Activated T-cell treated with anti-CD3 and anti-CD28 coated beads for 24 hours (primary cell): ENCODE measurements around the gene CCNB3.
"Not testable (repeated sequence)": the region's sequence is repeated elsewhere in the genome, so short reads cannot be mapped to it uniquely, and the experiment has no call there.

ENCODE experiments used
- DNase-seq: peaks from one replicate; pipeline ENCODE4 v3.0.0-alpha.2; 2020; ENCODE audit warnings: low read depth

Gene CCNB3, protein sequence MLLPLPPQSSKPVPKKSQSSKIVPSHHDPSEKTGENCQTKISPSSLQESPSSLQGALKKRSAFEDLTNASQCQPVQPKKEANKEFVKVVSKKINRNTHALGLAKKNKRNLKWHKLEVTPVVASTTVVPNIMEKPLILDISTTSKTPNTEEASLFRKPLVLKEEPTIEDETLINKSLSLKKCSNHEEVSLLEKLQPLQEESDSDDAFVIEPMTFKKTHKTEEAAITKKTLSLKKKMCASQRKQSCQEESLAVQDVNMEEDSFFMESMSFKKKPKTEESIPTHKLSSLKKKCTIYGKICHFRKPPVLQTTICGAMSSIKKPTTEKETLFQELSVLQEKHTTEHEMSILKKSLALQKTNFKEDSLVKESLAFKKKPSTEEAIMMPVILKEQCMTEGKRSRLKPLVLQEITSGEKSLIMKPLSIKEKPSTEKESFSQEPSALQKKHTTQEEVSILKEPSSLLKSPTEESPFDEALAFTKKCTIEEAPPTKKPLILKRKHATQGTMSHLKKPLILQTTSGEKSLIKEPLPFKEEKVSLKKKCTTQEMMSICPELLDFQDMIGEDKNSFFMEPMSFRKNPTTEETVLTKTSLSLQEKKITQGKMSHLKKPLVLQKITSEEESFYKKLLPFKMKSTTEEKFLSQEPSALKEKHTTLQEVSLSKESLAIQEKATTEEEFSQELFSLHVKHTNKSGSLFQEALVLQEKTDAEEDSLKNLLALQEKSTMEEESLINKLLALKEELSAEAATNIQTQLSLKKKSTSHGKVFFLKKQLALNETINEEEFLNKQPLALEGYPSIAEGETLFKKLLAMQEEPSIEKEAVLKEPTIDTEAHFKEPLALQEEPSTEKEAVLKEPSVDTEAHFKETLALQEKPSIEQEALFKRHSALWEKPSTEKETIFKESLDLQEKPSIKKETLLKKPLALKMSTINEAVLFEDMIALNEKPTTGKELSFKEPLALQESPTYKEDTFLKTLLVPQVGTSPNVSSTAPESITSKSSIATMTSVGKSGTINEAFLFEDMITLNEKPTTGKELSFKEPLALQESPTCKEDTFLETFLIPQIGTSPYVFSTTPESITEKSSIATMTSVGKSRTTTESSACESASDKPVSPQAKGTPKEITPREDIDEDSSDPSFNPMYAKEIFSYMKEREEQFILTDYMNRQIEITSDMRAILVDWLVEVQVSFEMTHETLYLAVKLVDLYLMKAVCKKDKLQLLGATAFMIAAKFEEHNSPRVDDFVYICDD (N-terminal part only)

DNA sequence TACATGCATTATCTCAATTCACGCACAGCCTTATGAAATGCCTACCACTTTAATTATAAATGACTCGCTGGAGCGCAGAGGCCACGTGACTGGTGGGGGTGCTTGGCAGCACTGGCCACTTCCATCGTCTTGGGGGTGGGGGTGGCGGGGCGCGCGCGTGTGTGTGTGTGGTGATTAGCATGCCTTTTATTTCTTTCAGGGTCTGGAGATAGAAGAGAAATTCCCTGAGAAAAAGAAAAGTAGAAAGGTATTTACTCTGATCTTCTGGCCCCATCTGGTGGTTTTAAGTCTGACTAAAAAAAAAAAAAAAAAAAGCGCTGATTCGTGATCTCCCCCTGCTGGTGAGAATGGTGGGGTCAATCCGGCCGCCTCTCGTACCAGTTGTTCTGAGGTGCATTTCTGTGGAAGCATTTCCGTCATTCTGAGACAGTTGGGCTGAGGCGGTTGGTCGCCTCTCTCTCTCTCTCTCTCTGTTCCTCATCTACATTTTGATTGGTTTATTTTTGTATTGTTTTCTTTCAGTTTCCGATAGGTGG is at the start of gene CCNB3:
CCNB3 (plus strand) TSS at position 402 of the 536 bp plus-strand sequence. CDS start 80,399 bp downstream, outside the sequence.
- peak; percentile 42 for DNase-seq

DNA sequence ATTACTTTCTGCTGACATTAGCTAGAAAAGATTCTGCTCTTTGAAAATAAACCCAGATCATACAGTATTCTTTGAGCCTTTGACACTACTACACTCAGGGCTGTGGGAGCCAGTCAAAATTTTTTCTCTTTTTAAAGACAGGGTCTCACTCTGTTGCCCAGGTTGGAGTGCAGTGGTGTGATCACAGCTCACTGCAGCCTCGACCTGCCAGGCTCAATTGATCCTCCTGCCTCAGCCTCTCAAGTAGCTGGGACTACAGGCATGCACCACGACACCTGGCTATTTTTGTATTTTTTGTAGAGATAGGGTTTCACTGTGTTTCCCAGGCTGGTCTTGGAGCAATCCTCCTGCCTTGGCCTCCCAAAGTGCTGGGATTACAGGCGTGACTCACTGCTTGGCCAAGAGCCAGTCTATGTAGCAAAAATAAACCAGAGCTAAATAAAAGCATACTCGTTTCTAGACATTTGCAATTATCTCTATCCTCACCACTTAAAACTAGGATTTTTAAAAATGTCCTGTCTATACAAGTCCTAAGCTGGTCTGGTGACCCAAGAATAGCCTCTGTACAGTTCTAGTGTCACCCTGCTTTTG is 46.9 kb upstream of the CCNB3 start:
- DNase-seq, result no peak

DNA sequence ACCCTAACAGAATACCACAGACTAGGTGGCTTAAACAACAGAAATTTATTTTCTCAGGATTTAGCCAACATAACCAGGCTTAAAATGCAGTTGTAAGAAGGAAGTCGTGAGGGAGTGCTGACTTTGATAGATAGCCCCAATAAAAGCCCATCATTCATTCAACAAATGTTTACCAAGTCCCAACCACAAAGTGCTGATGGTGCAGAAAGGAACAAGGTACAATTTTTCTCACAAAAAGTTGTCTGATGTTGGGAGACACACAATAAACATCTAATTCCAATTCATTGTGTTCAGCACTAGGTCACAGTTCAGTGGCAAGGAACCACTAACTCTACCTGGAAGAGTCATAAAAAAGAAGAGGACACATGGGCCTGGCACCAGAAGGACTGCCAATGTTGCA is 46.0 kb upstream of the CCNB3 start:
- DNase-seq, result no peak

DNA sequence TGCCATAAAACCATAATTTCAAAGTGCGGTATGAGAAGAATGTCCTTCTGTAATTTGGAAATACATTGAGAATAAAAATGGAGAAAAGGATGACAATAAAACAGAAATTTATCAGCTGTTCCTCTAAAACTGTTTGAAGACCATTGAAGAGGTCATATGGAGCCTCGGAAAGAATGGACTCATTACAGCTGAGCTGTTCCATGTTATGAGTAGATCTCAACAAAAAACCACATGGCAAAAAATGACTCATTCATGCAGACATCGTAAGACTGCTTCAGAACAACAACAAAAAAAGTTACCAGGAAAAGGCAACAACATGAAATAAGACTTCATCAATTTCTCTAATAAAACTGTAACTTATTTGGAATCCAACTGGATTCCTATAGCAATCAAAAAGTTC is 43.4 kb upstream of the CCNB3 start:
- no peak for DNase-seq

DNA sequence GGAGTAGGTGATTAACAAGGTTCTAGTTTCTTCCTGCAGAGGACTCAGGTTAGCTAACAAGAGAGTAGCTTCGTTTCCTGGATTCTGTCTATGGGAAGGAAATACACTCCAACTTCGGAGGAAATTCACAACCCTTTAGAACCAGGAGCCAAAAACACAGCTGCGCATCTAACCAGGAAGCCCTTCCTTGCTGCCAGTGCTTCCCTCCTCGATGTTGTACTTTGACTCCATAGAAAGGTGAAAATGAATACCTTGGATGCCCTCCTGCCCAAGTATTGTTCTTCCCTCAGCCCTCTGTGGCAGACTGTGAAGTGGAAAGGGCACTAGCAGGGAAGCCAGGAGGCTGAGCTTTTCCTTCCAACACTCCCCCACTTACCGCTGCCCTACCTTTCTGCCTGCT is 38.8 kb upstream of the CCNB3 start:
- DNase-seq, result no peak

DNA sequence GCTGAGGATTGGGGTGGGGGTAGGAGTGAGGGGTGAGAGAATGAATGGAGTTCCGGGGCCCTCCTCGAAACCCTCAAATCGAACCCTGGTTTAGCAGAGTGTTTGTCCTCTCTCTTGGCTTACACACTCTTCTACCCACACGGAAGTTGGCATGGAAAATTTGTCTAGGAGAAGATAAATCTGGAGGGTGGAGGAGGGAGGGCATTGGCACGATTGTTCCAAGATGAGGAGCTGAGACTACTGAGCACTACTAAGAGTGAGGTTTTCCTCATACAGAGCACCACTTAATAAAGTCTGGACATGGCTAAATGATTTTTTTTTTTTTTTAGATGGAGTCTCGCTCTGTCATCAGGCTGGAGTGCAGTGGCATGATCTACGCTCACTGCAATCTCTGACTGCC is 37.2 kb upstream of the CCNB3 start:
- no peak for DNase-seq

DNA sequence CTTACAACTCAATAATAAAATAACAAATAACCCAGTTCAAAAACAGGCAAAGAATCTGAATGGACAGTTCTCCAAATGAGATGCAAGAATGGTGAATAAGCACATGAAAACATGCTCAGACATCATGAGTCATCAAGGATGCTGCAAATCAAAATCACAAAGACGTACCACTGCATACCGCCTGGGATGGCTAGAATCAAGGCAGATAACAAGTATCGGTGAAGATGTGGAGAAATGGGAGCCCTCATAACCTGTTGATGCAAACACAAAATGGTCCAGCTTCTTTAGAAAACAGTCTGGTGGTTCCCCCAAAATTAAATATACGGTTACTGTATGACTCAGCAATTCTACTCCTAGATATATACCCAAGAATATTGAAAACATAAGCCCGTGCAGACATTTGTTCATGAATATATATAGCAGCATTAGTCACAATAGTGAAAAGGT is 36.3 kb upstream of the CCNB3 start:
- no peak for DNase-seq

DNA sequence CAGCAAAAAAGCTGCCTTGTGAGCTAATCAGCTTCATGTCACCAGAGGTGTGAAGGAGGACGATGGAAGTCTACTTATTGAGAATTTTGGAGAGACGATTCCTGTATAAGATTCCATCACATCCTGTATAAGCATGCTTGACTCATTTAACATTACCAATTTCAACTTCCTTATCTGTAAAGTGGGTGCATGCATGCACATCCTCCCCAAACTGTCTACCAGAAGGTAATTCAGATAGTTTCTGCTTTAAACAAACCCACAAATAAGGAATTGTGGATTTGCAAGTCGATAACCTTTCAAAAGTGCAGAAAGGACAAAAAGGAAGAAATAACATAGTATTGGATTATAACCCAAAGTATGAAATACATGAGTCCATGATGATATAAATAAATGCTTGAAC is 34.8 kb upstream of the CCNB3 start:
- no peak for DNase-seq

DNA sequence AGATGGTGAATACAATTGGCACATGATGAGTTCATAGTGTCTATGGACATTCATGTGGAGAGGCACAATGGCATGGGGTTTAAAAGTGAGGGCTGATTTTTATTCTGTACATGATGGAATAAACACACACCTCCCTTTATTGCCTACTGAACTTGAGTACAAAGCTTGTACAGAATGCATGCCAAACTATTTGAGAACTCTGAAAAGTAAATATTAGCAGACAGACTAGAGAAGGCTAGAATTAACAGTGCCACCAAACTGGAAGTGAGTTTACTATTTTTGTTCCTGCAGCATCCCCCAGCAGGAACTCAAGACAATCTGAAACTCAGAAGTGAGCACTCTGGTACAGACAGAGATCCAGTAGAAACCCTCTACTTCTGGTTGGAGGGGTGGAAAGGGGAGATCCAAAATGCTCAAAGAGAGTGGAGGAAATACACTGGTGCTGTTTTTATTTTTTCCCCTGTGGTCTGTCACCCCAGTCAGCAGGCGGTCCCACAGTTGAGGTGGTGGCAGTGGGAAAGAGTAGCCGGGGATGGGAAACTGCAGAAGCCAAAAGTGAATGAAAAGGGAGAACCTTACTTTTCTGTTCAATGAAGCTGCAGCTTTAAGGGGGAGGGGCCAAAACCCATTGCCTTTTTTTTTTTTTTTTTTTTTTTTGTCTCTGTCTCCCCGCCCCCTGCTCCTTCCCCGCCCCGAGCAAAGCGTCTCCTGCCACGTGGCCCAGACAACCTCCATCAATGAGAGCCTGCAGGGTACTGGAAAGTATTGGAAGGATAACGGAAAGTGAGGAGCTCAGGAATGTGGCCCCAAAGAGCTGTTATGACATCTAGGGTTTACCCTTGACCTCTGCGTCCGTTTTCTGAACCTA is 24.3 kb upstream of the CCNB3 start:
- DNase-seq, result no peak

DNA sequence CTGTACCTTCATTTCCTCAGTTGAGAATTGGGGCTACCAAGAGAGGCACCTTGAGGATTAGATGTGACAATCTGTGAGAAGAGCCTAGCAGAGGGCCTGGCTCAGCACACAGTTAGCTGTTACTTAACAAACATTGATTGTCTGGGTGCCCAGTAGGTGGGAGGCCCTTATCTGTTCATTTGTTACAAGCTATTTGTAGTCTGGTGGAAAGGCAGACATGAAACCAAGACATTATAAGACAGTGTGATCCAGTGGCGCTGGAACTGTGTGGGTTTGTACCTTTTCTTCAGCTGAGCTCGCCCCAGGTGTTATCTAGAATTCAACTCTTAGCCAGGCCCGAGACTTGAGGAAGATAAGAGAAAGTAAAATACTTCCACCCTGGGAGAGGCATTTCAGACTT is 20.7 kb upstream of the CCNB3 start:
- DNase-seq, result no peak

DNA sequence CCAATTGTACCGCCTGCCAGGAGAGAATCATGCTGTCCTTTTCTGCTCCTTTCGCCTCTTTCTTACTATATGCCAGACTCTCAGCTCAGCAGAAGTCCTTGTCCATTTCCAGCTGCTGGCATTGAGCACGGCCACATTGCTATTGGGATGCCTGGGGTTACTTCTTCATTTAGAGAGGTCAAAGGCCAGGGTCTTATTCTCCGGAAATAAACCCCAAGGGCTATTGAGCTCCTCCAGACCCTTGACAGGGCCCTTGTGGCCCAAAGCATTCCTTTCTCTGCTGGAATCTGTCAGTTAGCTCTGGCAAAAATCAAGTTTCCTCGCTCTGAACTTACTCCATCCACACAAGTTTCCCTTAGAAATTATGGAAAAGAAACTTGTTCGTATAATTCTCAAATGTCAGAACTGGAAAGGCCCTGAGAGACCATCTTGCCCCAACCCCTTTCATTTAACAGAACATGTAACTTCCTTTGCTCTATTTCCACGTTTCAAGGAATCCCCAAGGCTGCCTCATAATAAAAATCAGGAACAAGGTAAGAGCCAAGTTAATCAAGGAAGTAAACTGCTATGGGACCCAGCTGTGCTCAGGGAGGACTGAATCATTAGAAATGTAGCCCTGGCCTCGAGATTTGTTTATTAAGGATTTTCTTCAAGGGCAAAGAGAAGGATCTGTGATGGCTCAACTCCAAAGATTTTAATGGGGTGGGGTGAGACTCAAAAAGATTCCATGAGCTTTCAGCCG is 15.5 kb upstream of the CCNB3 start:
- DNase-seq, result no peak

DNA sequence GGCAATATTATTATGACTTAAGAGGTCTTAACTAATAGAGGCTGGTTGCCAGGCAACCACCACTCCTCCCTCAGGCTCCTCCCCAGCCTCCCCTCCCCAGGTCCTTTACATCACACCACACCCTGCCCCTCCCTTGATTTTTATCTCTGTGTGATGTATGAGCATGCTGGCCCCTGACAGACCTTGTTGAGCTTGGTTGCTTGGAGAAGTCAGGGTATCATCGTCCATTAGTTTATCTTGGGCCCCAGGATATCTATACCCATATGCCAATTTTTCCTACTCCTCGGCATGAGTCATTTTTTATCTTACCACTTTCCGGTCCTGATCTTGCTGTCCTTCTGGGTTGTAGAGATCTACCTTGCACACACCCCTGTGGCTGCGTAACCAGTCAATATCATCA is 6.2 kb upstream of the CCNB3 start:
- DNase-seq, result no peak

DNA sequence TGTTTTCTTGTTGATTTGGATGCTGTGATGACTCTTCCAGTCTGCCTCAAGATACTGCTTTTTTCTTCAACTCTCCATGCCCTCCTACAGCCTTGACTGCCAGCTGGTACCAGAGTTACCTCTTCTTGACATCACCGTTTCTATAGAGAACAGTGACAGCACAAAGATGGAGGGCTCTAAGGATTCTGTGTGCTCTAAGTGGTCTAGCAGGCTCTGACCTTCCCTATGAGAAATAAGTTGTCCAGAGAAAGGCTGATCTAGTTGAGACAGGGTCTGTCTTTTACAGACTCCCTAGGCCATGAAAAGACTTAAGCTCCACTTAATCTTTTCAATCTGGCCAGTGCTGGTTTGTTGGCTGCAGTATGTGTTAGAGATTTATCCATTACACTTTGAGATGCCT is 3.7 kb upstream of the CCNB3 start, which contains the start of gene AKAP4:
AKAP4 (minus strand) TSS at position 101 of the 400 bp plus-strand sequence. CDS start 118 bp downstream, outside the sequence.
- no peak for DNase-seq

DNA sequence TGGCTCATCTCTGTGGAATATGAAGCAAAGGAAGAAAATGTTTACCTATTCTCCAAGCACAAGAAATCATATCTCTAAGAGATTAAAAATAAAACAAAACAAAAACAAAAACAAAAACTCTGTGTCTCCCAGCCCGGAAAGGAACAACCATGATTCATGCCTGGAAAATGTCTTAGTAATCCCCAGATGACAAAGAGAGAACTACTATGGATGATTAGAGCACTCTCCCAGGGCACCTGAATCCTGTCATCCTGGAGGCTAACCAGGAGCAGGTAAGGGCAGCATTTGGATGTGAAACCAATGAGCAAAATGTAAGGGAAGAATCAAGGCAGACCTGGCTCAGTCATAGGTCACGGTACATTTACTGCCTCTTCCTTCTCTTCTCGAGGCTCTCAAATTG is 2.0 kb upstream of the CCNB3 start:
- DNase-seq, result no peak

DNA sequence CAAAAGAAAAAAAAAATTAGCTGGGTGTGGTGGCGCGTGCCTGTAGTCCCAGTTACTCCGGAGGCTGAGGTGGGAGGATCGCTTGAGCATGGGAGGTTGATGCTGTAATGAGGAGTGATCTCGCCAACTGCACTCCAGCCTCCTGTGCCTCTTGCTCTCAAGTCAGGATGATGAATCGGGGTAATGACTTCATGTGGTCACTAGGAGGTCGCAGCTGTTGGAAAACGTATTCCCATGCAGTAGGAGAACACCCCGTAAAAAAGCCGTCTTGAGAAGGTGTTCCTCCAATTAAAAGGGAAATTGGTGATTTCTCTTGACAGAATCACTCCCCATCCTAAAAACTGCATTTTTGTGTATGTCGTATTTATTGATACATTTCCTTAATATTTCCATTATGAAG is 2.2 kb downstream of the CCNB3 start:
- no peak for DNase-seq

DNA sequence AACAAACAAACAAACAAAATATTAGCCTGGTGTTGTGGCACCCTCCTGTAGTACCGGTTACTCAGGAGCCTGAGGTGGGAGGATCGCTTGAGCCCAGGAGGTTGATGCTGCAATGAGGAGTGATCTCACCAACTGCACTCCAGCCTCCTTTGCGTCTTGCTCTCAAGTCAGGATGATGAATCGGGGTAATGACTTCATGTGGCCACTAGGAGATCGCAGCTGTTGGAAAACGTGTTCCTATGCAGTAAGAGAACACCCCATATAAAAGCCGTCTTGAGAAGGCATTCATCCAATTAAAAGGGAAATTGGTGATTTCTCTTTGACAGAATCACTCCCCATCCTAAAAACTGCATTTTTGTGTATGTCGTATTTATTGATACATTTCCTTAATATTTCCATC is 6.9 kb downstream of the CCNB3 start:
- no peak for DNase-seq

DNA sequence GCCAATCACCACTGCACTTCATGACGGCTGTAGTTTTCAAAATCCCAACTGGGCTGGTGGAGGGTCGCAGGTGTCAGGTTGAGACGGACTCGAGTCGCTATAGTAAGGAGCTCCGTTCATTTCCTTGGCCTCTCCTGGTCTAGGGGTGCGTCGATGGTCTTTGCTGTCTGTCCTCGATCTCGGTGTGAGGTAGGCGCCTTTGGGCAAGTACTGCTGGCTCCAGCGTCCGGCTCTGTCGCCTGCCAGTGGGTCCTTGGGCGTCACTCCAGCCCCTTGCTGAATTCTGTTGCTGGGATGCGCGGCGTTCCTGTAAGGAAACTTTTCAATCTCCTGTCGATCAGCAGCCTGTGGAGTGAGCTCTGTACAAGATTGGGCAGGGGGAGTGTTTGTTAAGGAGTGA is 76.7 kb downstream of the CCNB3 start:
- DNase-seq, result no peak

DNA sequence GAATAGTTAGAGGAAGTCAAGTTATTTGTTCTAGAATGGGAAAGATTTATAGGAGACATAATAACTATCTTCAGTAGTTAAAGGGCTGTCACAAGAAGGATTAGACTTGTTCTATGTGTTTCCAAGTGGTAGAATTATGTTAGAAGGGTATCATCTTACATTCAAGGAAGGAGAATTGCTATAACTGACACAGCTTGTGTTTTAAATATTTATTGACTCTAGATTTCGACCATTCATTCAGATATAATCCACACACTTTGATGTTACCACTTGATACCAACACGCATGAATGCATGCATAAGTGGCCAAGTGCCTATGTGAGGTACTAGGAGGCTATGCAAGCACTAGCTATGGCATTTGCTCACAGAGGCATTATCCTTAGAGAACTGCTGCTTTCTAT is 122.7 kb downstream of the CCNB3 start:
- no peak for DNase-seq

DNA sequence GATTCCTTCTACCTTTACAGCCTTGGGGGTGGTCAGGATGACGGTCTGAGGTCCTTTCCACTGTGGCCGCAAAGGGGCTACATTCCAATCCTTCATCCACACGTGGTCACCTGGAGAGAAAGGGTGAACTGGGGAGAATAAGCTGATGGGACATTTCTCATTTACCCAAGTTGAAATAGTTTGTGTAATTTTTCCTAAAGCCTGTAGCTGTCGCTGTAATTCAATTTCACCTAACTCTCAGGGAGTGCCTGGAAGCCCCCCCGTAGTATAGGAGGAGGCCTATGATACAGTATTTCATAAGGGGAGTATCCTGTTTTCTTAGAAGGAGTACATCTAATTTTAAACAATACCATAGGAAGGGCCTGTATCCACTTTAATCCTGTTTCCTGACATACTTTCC is 128.1 kb downstream of the CCNB3 start:
- not testable (repeated sequence) for DNase-seq

DNA sequence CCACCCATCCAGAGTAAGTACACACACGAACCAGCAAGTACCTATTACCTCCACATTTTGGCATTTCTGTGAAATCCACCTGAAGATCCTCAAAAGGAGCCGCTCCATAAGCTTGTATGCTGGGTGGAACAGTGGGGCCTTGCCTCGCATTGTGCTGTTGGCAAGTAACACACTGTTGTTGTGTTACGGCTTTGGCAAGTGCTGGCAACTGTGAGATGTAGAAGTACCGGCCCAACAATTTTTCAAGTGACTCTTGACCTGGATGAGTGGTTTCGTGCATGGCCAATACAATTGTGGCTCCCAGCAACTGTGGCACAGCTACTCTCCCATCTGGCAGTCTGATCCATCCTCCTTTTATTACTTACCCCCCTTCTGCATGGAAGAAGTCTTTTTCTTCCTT is 128.7 kb downstream of the CCNB3 start:
- no peak for DNase-seq
